GM04503 (cell line): ENCODE data around the gene AIFM3.

ENCODE experiments used
- DNase-seq: peaks from one replicate; pipeline ENCODE4 v3.0.0-alpha.2; 2012; ENCODE audit warnings: low read depth

Gene AIFM3

GRCh38 chr22:21009638-21010425 lies 42.8 kb downstream of the AIFM3 start:
- no peak for DNase-seq

GRCh38 chr22:21010426-21011113 lies 43.5 kb downstream of the AIFM3 start:
- no peak for DNase-seq

- no peak for DNase-seq
These were observed 45.7 kb downstream of the AIFM3 start for GRCh38 chr22:21012446-21013407.

- no peak for DNase-seq
These were observed 46.7 kb downstream of the AIFM3 start for GRCh38 chr22:21013657-21014201.

- peak; percentile 53 for DNase-seq
These were observed 47.2 kb downstream of the AIFM3 start for GRCh38 chr22:21014202-21014725.

- DNase-seq: no peak
These were observed 47.8 kb downstream of the AIFM3 start, which contains the start of gene P2RX6 for GRCh38 chr22:21014726-21015465. Gene P2RX6 (plus strand): TSS chr22:21015165. CDS start chr22:21015175, 10 bp downstream.

GRCh38 chr22:21015466-21016006 lies 48.5 kb downstream of the AIFM3 start:
- no peak for DNase-seq

- DNase-seq: no peak
These were observed 49.8 kb downstream of the AIFM3 start for GRCh38 chr22:21016644-21017420.

GRCh38 chr22:21018314-21018713 lies 51.3 kb downstream of the AIFM3 start:
- DNase-seq: no peak

- no peak for DNase-seq
These were observed 53.9 kb downstream of the AIFM3 start for GRCh38 chr22:21020802-21021429.

- DNase-seq: no peak
These were observed 55.5 kb downstream of the AIFM3 start for GRCh38 chr22:21022507-21022906.

GRCh38 chr22:21022955-21023614 lies 56.0 kb downstream of the AIFM3 start:
- DNase-seq: no peak

- DNase-seq: no peak
These were observed 58.2 kb downstream of the AIFM3 start for GRCh38 chr22:21025266-21025665.

- DNase-seq: no peak
These were observed 59.0 kb downstream of the AIFM3 start for GRCh38 chr22:21025763-21026755.

GRCh38 chr22:21026783-21027692 lies 60.0 kb downstream of the AIFM3 start:
- no peak for DNase-seq
